Measurements from ENCODE around the gene RNLS.
"Not testable (repeated sequence)": the region's sequence is repeated elsewhere in the genome, so short reads cannot be mapped to it uniquely, and the experiment has no call there.

Gene RNLS

DNA sequence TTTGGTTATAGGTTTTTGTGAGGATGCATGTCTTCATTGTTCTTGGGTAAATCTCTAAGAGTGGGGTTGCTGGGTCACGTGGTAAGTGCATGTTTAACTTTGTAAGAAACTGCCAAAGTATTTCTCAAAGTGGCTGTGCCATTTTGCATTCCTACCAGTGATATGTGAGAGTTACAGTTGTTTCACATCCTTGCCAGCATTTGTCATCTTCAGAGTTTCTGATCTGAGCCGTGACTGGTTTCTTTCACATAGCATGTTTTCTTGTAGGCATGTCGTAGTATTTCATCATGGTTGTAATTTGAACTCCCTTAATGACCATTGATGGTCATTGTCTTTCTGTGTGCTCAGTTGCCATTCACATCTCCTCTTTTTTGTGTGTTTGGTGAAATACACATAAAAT is 286.0 kb downstream of the RNLS start:
- DNase-seq (ENCODE audit: low read depth in 3 of 3), result no peak

DNA sequence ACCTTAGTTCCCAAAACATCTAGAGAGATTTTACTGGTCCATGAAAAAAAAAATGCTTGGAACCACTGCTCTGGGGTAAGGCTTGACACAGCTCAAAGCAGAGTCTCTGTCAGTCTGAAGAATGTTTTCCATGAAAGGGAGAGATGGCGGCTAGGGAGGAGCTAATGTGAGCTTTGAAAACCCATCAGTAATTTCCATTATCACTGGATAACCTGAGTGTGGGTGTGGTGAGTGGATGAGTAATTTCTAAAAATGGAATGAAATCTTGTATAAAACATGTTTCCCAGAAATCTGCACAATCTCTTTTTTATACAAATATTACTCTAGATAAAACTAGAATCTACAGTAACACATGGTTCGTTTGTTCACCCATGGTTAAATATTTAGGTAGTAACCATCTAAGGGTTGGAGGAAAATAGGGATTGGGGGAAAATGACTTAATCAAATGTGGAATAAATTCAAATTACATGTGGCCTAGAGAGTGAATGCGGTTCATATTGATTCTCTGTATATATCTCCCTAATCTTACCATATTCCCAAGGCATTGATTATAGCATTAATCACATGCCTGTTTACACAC is 289.4 kb downstream of the RNLS start:
- no peak for DNase-seq (ENCODE audit: low read depth in 3 of 3)

DNA sequence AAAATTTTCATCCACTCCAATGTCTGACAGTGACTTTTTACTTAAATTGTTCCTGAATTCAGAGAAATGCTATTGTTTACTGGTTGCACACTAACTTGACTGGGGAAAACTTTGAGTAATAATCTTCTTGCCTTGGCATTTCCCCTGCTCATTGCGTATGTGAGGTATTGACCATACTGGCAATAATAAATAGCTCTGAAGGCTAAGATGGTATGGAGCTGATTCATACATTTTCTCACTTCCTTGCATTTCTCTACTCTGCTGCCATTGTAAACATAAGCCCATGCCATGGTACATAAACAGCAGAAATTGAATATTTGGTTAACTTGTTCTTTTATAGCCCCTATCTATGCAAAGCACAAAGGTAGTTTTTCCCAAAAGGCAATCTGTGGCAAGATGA is 290.0 kb downstream of the RNLS start:
- DNase-seq (ENCODE audit: low read depth in 3 of 3), result no peak

DNA sequence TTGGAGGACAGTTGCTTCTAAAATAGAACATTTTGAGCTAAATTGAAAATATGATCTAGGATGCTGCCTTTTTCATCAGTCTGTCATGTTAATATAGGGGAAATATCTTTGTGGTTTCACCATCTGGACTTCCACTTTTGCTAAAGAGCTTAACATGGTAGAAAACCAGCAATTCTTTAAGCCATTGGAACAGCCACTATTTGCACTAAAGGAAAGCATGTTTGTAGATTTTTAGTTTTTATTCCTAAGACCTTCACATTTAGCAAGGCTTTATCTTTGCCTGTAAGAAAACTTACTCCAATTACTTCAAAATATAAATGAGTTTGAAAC is 291.0 kb downstream of the RNLS start:
- no peak for DNase-seq (ENCODE audit: low read depth in 3 of 3)

DNA sequence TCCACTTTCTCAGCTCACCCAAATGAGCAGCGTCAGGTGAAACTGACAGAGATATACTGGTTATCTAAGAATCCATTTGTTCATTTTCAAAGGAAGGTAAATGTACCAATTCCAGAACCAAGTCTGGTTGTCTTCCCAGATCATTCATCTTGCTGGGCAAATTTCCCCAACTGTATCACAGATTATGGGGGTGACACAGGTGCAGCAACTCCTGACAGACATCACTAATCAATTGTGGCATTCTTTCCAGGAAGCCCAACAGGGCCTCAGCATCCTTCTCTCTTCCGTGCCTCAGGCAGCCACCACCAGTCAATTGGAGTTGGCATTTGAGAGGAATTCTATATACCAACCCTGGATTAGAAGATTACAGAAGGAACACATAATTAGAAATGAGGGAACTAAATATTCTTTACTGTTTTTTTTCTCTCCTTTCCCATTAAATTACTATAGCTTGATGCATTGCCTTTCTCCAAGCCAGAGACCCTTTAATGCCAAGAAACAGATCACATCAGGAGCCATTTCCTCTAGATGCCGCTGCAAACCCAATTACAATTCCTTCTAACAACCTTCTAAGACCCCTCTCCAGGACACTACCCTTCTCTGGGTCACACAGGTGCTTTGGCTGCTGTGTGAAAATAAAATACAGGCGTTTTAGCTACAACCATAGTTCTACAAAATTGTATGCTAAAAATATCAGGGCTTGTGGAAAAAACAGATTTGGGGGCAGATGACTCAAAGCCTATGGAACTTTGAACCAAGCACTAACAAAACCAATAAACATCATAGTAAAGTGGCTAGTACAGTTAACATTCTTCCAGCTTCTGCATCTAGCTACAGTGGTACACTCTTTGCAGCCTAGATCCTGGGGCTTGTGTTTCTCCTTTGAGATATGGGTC is 291.6 kb downstream of the RNLS start:
- no peak for DNase-seq (ENCODE audit: low read depth in 3 of 3)

DNA sequence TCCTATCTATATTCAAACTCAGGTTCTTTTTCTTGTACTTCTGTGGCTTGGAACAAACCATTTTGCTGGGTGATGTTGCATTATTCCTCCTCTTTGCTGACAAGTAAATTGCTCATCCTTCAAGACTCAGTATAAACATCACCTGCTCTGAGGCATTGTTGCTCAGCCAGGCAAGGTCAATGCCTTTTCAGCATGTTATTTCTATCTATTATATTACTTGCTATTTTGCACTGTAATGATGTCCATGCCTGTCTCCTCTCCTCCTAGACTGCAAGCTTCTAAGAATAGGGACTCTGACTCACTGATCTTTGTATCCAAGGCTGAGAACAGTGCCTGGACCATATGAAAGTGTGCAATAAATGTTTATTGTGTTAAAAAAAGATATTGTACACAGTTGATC is 293.8 kb downstream of the RNLS start:
- DNase-seq (ENCODE audit: low read depth in 3 of 3), result no peak

DNA sequence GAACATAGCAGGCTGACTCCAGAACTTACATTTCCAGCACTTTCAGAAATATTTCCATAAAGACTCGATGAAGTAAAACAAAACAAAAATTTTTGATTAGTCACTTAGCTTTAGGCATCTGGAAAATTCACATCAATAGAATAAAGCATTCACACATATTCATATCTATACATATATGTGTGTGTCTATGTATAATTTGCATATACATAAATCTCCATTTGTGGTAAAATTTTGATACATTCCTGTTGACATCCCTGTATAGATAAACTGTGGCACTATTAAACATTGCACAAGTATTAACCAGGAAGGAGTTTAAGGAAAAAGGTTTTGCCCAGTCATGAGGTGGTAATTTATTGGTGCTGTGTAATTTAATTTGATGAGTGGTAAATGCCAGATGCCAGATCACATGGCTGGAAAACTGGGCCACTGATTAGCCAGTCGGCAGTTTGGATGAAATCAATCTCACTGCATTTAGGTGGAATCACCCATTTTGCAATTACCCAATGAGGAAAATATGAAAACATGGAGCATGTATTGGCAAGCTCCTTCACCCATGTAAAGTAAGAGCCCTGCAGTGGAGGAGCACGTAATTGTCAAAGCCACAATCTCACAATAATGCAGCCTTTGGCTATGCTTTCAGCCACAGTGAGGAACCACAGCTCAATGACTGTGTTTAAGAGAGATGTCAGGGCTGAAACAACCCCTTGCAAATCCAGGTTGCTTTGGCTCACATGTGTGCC is 294.6 kb downstream of the RNLS start:
- DNase-seq (ENCODE audit: low read depth in 3 of 3), result no peak

DNA sequence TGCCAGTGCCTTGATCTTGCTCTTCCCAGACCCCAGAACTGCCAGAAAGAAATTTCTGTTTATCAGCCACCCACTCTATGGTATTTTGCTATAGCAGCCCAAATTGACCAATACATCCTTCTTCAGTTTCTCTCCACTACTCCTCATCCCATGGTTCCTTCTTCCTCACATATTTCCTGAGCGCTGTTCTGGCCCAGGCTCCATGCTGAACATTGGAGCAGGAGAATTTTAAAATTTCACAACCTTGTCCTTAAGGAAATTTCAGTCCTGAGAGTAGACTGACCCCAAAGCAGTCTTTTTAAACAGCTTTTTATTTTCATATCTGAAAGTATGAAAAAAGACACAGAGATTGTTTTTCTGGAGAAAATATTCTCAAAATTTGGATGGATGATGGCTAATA is 297.1 kb downstream of the RNLS start:
- no peak for DNase-seq (ENCODE audit: low read depth in 3 of 3)

DNA sequence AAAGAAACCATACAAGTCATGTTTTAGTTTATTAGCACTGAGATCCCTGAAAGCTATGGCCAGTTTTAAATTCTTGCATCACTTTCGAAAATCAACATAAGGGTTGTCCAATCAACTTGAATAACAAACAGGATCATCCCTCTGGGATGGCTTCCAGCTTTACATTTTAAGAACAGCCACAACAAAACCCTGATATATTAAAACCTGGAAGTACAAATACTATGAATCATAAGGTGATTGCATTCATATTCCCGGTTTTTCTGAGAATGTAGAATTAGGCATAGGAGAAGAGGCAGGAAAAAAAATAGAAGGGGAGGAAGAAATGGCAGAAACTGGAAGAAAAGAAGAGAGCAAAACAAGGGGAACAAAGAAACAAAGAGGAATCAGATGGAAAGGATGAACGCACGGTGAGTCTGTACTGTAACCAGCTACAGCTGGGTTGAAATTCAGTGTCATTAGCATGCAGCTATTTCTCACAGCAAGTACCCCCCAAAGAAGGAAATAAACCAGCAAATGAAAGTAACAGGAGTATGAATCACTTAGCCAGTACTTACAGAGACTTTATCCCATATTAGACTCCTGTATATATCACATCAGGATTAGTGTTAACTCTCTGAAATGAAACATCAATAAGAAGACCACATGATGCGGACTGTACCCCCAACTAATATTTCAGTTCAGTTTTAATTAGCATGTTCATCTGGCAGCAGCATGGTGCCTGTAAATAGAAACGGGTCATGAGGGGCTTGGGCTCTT is 301.3 kb downstream of the RNLS start:
- no peak for DNase-seq (ENCODE audit: low read depth in 3 of 3)

DNA sequence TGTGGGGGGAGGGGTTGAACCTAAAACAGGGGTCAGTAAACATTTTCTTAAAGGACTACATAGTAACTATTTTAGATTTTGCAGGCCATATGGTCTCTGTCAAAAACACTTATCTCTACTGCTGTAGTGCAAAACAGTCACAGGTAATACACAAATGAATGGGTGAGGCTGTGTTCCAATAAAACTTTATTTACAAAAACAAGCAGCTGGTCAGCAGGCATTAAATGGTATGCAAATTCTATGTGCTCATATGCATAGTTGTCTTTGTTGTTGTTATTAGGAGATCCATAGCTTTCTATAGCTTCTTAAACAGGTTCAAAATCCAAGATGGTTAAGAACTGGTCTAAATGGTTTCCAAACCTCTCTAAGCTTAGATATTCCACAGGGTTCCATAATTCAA is 302.6 kb downstream of the RNLS start:
- DNase-seq (ENCODE audit: low read depth in 3 of 3), result no peak

DNA sequence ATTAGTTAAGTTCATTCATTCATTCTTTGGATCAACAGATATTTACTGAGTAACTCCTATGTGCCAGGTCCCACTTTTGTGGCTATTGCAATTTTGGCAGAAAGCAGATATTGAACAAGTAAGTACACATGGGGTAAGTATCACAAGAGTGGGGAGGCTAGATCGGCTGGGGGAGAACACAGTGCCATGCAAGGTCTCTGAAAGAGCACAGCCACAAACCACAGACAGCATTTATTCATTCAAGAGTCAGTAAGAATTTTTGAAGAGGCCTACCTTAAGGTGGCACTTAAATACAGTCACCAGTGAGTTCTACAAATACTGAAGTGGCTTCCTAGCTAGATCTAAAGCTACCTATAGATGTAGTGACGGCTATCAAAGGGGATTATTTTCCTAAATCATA is 304.2 kb downstream of the RNLS start:
- no peak for DNase-seq (ENCODE audit: low read depth in 3 of 3)

DNA sequence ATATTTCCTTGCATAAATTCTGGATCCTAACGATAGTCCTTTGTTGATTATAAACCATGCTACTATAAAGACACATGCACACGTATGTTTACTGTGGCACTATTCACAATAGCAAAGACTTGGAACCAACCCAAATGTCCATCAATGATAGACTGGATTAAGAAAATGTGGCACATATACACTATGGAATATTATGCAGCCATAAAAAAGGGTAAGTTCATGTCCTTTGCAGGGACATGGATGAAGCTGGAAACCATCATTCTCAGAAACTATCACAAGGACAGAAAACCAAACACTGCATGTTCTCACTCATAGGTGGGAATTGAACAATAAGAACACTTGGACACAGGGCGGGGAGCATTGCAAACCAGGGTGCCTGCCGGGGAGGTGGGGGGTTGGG is 306.2 kb downstream of the RNLS start:
- not testable (repeated sequence) for DNase-seq (ENCODE audit: low read depth in 3 of 3)

DNA sequence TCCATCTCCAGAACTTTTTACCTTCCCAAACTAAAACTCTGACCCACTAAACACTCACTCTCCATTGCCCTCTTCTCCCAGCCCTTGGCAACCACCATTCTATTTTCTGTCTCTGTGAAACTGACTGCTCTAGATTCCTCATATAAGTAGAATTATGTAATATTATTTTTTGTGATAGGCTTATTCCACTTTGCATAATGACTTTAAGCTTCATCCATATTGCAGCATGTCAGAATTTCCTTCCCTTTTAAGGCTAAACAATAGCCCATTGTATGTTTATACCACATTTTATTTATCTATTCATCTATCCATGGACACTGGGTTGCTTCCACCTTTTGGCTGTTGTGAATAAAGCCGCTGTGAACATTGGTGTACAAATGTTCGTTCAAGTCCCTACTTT is 308.8 kb downstream of the RNLS start:
- no peak for DNase-seq (ENCODE audit: low read depth in 3 of 3)

DNA sequence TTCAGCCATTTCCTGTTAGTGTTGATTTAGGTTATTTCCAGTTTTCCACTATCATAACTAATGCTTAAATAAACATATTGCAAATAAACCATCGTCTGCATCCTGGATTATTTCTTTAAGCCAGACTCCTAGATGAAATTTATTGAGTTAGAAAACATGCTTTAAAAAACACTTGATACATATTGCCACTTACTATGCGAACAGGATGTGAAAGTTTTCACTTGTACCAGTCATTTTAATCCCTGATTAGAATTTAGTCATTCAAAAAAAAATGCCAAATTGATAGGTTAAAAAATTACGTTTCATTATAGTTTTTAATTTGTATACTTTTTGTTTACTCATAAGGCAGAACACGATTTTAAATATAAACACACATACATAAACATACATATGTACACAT is 309.6 kb downstream of the RNLS start:
- DNase-seq (ENCODE audit: low read depth in 3 of 3), result no peak

DNA sequence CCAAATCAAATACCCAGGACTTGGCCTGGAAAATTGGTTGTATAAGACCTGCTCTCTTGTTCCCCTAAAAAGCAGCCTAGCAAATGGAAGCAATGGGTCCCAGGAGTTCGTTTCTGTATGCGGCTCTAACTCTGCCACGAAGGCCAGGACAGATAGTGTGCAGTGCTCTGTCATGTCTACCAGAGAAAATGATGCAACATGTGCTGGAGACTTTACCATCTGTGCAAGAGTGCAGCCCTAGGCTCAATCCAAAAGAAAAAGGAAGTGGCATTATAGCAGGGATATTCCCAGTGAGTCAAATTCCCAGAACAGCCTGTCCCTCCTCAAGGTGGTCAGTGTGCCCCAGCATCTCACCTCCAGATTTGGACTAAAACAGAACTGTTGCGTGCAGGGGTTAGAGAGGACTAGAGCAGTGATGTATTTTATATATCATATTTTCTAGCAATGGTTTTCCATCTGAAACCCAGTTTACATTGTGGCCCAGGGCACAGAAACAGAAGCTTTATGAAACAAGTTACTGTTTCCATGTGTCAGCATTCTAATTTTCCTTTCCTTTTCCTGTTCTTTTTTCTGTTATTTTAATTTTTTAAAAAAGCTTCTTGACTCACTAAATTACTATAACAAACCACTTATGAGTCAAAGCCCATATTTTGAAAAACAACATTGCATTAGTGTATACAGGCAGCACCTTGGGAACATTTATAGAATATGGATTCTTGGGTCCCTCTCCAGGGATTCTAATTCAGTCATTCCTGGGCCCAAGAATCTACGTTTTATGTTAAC is 311.2 kb downstream of the RNLS start:
- no peak for DNase-seq (ENCODE audit: low read depth in 3 of 3)

DNA sequence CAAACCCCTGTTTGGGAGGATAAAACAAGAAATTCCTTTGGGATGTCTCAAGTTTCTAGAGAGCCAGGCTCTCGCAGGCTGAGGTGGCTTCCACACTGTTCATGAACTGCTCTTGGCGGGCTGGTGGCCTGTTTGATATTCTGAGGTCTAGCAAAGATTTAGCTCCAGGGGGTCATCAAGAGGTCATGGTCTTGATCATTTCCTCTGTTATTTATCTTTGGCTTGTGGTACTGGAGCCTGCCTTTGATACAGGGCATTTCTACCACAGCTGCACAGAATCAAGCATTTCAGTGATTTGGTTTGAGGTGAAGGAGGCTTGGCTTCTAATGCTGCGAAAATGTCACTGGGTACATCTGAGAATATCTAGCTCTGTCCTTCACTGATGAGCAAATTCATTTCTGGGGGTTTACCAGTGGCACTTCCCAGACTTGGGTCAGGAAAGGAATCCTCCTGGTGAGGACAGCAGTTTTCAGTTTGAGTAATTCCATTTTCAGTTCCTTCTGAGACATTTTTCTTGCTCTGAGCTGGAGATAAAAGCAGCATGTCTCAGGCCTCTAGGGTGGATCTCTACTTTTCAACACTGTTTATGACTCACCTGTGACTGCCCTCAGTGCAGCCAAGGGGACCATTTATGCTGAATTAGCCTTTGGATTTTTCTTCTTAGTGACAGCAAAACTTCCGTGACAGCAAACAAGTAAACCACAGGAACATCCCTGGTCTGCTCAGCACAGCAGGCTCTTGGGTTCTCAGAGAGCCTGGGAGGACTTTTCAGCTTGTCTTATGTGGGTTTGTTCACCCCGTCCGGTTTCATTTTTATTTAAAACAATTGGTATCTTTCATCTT is 312.0 kb downstream of the RNLS start:
- DNase-seq (ENCODE audit: low read depth in 3 of 3), result peak; percentile 5 to 48 (median 30)

DNA sequence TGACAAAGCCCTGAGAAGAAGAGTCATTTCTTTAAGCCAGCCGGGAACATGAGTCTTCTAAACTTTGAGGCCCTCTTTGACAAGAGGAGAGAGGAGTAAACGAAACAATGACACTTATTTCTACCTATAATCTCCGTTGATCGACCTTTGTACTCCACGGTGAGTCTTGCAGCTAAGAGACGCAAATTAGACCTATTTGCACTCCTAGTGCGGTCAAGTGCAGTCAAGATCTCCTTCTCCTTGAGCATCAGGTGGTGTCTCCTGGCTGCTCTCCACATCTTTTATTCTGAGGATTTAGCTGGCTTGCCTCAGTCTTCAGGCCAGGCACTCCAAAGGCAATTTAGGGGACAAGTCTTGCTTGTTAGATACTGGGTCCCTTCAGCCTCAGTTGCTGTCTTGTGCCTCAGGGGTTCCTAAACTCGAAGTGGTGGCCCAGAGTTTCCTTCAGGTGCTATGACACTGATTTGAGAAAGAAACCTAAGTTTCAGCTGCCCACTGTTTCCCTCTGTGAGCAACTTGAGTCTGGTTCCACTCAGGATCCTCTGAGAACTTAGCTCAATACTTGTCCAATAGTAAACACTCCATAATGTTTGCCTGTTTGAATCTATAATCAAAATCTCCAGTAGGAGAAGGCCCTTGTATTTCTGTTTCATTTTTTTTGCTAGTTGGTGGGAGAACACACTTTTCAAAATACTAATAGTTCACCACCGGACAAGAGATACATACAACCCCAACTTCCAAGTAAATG is 312.9 kb downstream of the RNLS start:
- no peak for DNase-seq (ENCODE audit: low read depth in 3 of 3)

DNA sequence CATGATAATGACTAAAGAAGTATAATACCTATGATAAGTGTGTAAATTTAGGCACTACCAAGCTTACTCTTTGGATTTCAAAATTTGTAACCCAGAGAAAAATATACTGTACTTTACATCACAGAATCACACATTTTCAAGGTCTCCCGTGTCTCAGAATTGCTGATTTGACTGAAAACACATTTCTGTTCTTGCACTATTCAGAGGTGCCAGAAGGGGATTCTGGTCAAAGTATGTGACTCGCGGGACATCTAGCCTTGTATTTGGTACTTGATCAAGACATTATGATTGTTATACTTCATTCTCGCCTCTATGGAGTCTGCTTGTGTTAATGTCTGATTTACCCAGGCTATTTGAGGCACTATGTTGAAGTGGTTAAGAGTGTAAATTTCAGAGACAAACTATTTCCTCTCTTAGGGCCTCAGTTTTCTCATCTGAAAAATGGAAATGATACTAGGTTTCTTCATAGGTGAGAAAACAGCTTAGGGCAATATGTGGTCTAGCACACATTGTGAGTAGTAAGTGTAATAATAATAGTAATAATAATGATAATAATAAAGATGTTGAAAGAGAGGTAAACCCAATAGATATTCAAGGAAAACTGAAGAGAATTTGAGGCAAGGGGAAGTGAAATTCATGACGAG is 320.4 kb downstream of the RNLS start:
- DNase-seq (ENCODE audit: low read depth in 3 of 3), result no peak

DNA sequence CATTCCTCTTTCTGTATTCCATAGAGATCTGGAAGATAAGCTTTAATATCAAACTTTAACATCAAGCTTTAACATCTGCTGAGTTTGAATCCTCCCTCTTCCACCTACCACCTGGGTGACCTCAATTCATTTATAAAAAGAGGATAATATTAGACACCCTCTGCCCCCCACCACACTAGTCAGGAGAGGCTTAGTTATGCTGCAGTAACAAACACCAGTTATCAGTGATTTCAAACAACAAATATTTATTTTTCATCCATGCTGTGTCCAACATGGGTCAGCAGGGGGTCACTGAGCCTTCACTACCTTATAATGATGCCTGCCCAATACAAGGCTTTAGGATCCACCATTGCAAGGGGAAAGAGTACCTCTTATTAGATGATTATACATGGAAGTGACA is 322.0 kb downstream of the RNLS start:
- no peak for DNase-seq (ENCODE audit: low read depth in 3 of 3)
